SIG-M5 treated with dmso at 0.1 percent for 504 hours (cell line): ENCODE measurements around the gene ANKRD42.
A peak's percentile ranks its signal among the peaks of the same experiment; 100 is the strongest.
"Not testable (repeated sequence)": the region's sequence is repeated elsewhere in the genome, so short reads cannot be mapped to it uniquely, and the experiment has no call there.

Experiments used
- DNase-seq: peaks from one replicate; lab custom pipeline; 2025; ENCODE audit not compliant: unreplicated experiment; lab: John Stamatoyannopoulos, UW

The ANKRD42 gene

DNA sequence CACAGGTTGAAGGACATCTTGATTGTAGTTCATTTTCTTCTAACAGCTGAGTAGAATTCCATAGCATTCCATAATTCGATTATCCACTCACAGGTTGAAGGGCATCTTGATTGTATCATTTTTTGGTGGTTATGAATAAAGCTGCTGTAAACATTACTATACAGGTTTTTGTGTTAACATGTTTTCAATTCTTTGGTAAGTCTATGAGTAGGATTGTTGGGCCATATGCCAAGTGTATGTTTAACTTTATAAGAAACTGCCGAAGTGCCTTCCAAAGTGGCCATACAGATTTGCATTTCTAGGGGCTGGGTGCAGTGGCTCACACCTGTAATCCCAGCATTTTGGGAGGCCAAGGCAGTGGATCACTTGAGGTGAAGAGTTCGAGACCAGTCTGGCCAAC lies 44.6 kb downstream of the ANKRD42 start:
- DNase-seq: no peak

GRCh38 chr11:83241291-83241946 lies 47.9 kb downstream of the ANKRD42 start:
- peak; percentile 57 for DNase-seq

GRCh38 chr11:83249445-83249844 lies 55.9 kb downstream of the ANKRD42 start:
- DNase-seq: no peak

- peak; percentile 38 for DNase-seq
Observed at GRCh38 chr11:83249972-83250593, 56.6 kb downstream of the ANKRD42 start.

DNA sequence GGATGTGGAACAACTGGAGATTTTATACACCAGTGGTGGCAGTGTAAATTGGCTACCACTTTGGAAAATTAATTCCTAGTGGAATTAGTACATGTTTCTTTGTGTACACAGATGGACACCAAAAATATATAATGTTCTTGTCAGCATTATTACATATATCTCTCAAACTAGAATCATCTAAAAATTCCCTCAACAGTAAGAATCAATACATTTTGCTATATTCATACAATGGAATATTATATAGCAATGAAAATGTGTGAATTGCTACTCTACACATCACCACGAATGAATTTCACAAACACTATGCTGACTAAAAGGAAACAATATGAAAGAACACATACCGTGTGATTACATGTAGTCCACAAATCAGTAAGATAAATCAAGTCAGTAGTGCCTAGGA lies 58.8 kb downstream of the ANKRD42 start:
- DNase-seq: no peak

DNA sequence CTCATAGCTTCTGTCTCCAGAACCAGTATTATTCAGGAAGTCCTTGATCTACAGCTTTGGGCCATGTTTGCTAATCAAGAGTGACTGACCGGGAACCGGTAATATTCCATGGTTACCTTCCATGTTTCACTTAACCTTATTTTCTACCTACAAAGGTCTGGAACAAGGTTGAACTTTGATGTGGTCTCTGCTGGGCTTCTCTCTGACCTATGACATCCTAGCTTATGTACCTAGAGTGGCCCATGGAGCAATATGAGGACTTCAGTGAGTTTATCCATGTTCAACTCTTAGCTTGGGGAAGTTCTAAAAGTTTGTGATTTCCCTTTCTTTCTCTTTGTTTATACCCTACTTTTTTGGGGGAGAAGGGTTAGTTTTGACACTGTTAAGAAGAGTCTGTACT lies 59.4 kb downstream of the ANKRD42 start:
- DNase-seq: no peak

GRCh38 chr11:83255366-83255765 lies 61.9 kb downstream of the ANKRD42 start:
- no peak for DNase-seq

GRCh38 chr11:83256602-83257340 lies 63.3 kb downstream of the ANKRD42 start:
- DNase-seq: no peak

GRCh38 chr11:83257761-83258168 lies 64.3 kb downstream of the ANKRD42 start:
- no peak for DNase-seq

DNA sequence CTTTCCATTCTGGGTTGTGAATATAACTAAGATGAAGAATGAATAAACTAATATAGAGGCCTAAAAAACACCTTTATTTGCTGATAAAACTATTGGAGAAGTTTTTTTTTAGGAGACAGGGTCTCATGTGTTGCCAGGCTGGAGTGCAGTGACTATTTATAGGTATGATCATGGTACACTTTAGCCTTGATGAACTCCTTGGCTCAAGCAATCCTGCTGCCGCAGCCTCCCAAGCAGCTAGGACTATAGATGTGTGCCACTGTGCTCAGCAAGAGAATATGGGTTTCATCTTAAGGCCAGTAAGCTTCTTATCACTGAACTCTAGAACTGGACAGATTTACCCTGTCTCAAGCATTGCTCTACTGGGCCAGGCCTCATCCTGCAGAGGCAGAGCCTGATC lies 66.0 kb downstream of the ANKRD42 start:
- DNase-seq: no peak

DNA sequence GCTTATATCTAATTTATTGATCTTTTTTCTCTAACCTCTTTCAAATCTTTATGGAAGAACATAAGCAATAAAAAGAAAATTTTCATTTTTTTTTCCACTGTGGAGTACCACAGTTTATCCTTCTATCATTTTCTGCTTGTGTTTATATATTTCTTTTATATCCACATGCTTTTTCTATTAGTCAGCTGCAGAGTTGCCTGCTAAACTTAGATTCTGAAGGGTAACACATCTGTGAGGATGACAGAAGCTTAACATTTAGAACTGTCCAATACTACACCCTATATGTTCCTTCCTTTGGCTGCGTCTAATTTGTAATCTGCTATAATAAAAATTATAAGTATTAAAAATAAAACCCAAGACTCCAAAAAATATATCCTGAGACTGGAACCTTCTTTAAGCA lies 71.8 kb downstream of the ANKRD42 start:
- DNase-seq: no peak

- not testable (repeated sequence) for DNase-seq
Observed at GRCh38 chr11:83269080-83269479, 75.6 kb downstream of the ANKRD42 start.

GRCh38 chr11:83271734-83272133 lies 78.2 kb downstream of the ANKRD42 start:
- not testable (repeated sequence) for DNase-seq

- DNase-seq: no peak
Observed at GRCh38 chr11:83272627-83273026, 79.1 kb downstream of the ANKRD42 start.

DNA sequence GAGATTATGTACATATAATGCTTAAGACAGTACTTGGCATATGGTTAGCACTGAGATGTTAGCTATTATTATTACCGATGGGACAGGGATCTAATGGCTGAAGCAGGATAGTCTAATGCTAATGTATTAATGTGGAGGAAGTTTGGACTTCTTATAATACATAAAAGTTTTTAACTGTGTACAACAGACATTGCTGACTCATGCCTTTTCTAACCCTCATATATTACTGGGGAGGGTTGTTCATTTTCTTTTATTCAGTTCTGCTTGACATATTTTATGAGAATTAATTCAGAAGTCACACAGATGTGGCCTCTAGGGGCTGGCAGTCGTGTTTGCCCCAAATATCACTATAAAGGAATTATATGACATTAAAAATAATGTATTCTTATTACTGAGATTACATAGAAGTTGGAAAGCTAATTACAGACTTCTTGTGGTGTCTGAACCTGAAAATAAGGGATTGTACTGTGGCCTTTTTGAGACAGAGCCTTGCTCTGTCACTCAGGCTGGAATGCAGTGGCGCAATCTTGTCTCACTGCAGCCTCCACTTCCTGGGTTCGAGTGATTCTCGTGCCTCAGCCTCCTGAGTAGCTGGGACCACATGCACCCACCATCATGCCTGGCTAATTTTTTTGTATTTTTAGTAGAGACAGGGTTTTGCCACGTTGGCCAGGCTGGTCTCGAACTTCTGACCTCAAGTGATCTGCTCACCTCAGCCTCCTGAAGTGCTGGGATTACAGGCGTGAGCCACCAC lies 82.6 kb downstream of the ANKRD42 start:
- DNase-seq: no peak

DNA sequence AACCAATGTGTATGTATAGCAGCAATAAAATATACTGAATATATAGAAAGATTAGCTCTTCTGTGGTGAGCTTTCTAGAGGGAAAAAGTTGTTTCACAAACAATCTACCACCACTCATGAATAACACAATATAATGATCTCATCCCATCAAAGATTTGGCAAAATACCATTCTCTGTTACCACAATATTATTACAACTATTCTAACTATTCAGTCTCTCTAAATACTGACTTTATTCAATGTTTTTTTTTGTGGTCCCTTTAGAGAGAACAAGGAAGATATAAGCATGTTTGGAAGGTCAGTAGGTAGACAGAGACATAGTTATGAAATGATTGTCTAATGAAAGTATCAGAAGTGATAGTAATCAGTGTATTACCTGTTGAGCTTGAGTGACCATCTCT lies 84.8 kb downstream of the ANKRD42 start:
- no peak for DNase-seq

GRCh38 chr11:83280256-83280655 lies 86.7 kb downstream of the ANKRD42 start:
- no peak for DNase-seq

- DNase-seq: no peak
Observed at GRCh38 chr11:83282084-83282716, 88.7 kb downstream of the ANKRD42 start.

- no peak for DNase-seq
Observed at GRCh38 chr11:83284501-83285150, 91.1 kb downstream of the ANKRD42 start.

DNA sequence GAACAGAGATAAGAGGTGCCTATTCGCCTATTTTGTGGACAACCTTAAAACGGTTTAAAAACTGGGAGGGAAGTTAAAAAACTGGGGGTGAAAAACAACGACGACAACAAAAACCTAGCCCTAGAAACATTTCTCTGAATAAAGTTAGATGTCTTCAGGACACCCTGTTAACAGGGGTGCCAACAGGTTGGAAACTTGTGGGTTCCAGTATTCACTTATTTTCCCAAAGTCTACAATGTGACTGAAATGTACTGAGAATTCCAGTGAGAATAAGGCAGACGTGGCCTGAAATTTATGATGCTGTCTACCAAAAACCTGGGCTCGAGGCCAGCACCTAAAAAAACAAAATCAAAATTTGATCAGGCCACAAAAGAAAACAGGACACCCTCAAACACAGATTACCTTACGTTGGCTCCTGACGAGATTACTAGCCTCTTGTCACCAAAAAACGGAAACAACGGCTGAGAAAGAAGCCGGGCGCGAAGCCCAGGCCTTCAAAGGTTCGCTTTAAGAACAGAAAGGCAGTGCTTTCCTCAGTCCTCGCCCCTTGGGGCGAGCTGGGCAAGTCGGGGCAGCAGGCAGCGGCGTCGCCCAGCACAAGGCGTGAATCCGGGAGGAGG lies 91.7 kb downstream of the ANKRD42 start:
- DNase-seq: no peak
